Spleen (tissue), 11 donors: ENCODE measurements around the gene NEDD9. TPM values are rescaled to one million over a fixed set of nuclear protein-coding genes. Genes with fewer than 3 reads are reported as not detected.

Source experiments
- DNase-seq: peaks from one replicate; pipeline ENCODE4 v3.0.0-alpha.2; 2020
- H3K27ac ChIP-seq, 8 donors: fragments of 200-600 bp; sonication (generic) in 7 of 8; 1 replicate in 4 of 8; 2 replicates in 4 of 8; pipeline versions ENCODE4 v1.5.0 to v1.8.0; 2016 to 2021; ENCODE audit warnings: inconsistent platforms in 4 of 8, mild to moderate bottlenecking in 4 of 8, moderate library complexity in 1 of 8
- H3K27me3 ChIP-seq, 7 donors: fragments of 200-600 bp; sonication (generic) in 6 of 7; replicated peaks in 1 of 7; 1 replicate in 4 of 7; 2 replicates in 3 of 7; pipeline versions ENCODE4 v1.5.0 to v1.8.0; 2016 to 2021; ENCODE audit warnings: inconsistent platforms in 3 of 7, mild to moderate bottlenecking in 1 of 7
- H3K36me3 ChIP-seq, 6 donors: fragments of 200-600 bp; sonication (generic) in 5 of 6; 1 replicate in 4 of 6; 2 replicates in 2 of 6; pipeline versions ENCODE4 v1.5.0 to v1.8.0; 2016 to 2021; ENCODE audit warnings: inconsistent platforms in 2 of 6
- H3K4me1 ChIP-seq, 6 donors: fragments of 200-600 bp; sonication (generic) in 5 of 6; 1 replicate in 3 of 6; 2 replicates in 3 of 6; pipeline versions ENCODE4 v1.5.0 to v1.8.0; 2016 to 2021; ENCODE audit warnings: inconsistent platforms in 3 of 6
- H3K4me3 ChIP-seq, 8 donors: fragments of 200-600 bp; sonication (generic) in 7 of 8; 1 replicate in 4 of 8; 2 replicates in 4 of 8; pipeline versions ENCODE4 v1.5.0 to v1.8.0; 2016 to 2021; ENCODE audit warnings: inconsistent platforms in 4 of 8, mild to moderate bottlenecking in 4 of 8, moderate library complexity in 2 of 8
- H3K9me3 ChIP-seq, 8 donors: fragments of 200-600 bp; sonication (generic) in 7 of 8; 1 replicate in 4 of 8; 2 replicates in 4 of 8; pipeline versions ENCODE4 v1.5.0 to v1.8.0; 2016 to 2021; ENCODE audit warnings: inconsistent platforms in 4 of 8
- POLR2A ChIP-seq, 3 donors: fragments of 450-650 bp; IDR thresholded peaks; one replicate each; pipeline ENCODE4 v1.5.1; 2017; ENCODE audit warnings: antibody characterized with exemption in 3 of 3, mild to moderate bottlenecking in 1 of 3
- POLR2AphosphoS5 ChIP-seq, 3 donors: sonication (generic); formaldehyde crosslinking; IDR thresholded peaks; one replicate each; pipeline ENCODE4 v1.5.1; 2017; ENCODE audit warnings: antibody characterized with exemption in 3 of 3
- WGBS, 5 donors: extraction: QIAGEN DNeasy Blood & Tissue Kit in 3 of 5; methylation state at CpG; one replicate each; pipeline versions ENCODE4 v1.1.5 to v1.1.7; 2013 to 2018; 5-methylcytosine and 5-hydroxymethylcytosine counted together
- intact Hi-C: fragments of 100-400 bp; cut with DNase I; formaldehyde crosslinking; loops from one replicate; pipeline ENCODE4 v1.15.0; 2023; ENCODE audit warnings: low total_unique reads
- polyA plus RNA-seq, 3 donors: library from polyadenylated mRNA; stranded (reverse); fragments of 200-250 nt; gene quantifications; one replicate each; pipeline ENCODE4 v1.2.1, GENCODE V29; 2013
- total RNA-seq, 7 donors: library from RNA; depleted of rRNA in 3 of 7; stranded (reverse); fragments of >200 nt in 3 of 7; fragmentation: NEBNext Ultra II Directional in 4 of 7; extraction: Animal tissue kit (Norgen Biotek cat#: 25700) in 4 of 7; gene quantifications; one replicate each; pipeline versions ENCODE4 v1.1.0 to v1.2.1, GENCODE V29; 2016 to 2021
- TF ChIP-seq, protein P1 (sequence below), 11 experiments: fragments of 200-600 bp in 7 of 11; fragments of 450-650 bp in 4 of 11; sonication (generic) in 4 of 11; IDR thresholded peaks in 8 of 11; conservative IDR thresholded peaks in 3 of 11; 1 replicate in 7 of 11; 2 replicates in 4 of 11; pipeline versions ENCODE4 v1.4.0 to v1.8.0; 2016 to 2021; ENCODE audit warnings: antibody characterized with exemption in 11 of 11, inconsistent platforms in 4 of 11, mild to moderate bottlenecking in 1 of 11
- donor health status: healthy with polysubstance abuse.
- donor health status: DM: no; HTN: no; CAD: no; lungs with moderate emphysema.
- donor health status: DM: no; HTN: no; CAD: no.
- donor health status: Bipolar disorder and iron deficiency.
- donor health status: healthy.
- donor health status: DM: no; HTN: no; CAD: no.
- donor health status: DM: yes; HTN: yes; CAD: no.

The NEDD9 gene
- total and polyA plus RNA-seq, 10 donors: 16.1 to 208 (median 115) TPM

DNA sequence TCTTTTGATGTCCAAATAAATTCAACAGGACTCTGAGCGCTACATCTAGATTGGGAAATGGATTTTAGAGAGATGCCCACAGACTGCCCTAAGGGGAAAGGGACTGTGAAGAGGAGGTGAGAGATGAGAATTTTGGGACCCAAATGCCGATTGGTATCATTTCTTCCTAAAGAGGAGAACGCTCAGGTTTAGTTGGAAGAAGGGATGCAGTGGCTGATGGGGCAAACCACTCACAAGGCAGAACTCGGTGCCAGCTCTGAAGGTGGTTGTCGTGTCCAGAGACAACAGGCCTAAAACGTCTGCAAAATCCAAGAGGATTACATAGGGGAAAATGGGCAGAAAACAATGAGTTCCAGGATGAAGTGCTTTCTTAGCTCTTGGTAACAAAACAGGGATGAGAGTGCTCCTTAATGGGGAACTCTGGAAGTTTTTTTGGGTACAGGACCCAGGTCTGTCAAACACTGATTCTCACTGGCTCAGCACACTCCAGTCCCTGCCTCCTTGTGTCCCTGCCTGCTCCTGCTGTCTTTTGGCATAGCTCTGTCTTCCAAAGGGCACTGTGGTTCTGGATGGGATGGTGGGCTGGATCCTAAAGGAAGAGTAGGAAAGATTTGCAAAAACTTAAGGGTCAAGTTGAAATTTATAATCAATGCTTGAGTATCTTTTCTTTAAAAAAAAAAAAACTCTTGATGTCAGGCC, 29.0 kb downstream of the NEDD9 start:
- Histone ChIP-seq H3K9me3 (no peaks in the 10 kb centered on the region), H3K27ac (peak overlapping the region in 4 of 8 donors; percentile 24 to 61 (median 56)), H3K36me3 (peaks cover 0 to 97% (median 3%) of the 10 kb centered on the region in 6 donors), H3K27me3 (no peaks in the 10 kb centered on the region), H3K4me3 (no peak overlapping the region), H3K4me1 (peaks cover 0 to 100% (median 50%) of the 10 kb centered on the region in 6 donors)
- no peak for DNase-seq
- intact Hi-C loops: no loop called here
- whole genome bisulfite sequencing, 5 donors: 91 to 95% (median 91%) methylated on average over 6 of the region's 6 CpGs
- TF ChIP-seq POLR2A (IDR thresholded peaks at IDR 0.05): no peak
- TF ChIP-seq POLR2AphosphoS5 (IDR thresholded peaks at IDR 0.05): no peak
- TF ChIP-seq, protein P1, sequence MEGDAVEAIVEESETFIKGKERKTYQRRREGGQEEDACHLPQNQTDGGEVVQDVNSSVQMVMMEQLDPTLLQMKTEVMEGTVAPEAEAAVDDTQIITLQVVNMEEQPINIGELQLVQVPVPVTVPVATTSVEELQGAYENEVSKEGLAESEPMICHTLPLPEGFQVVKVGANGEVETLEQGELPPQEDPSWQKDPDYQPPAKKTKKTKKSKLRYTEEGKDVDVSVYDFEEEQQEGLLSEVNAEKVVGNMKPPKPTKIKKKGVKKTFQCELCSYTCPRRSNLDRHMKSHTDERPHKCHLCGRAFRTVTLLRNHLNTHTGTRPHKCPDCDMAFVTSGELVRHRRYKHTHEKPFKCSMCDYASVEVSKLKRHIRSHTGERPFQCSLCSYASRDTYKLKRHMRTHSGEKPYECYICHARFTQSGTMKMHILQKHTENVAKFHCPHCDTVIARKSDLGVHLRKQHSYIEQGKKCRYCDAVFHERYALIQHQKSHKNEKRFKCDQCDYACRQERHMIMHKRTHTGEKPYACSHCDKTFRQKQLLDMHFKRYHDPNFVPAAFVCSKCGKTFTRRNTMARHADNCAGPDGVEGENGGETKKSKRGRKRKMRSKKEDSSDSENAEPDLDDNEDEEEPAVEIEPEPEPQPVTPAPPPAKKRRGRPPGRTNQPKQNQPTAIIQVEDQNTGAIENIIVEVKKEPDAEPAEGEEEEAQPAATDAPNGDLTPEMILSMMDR (IDR thresholded peaks at IDR 0.05 in 8 of 11, conservative IDR thresholded peaks at IDR 0.05 in 3 of 11): no peak

DNA sequence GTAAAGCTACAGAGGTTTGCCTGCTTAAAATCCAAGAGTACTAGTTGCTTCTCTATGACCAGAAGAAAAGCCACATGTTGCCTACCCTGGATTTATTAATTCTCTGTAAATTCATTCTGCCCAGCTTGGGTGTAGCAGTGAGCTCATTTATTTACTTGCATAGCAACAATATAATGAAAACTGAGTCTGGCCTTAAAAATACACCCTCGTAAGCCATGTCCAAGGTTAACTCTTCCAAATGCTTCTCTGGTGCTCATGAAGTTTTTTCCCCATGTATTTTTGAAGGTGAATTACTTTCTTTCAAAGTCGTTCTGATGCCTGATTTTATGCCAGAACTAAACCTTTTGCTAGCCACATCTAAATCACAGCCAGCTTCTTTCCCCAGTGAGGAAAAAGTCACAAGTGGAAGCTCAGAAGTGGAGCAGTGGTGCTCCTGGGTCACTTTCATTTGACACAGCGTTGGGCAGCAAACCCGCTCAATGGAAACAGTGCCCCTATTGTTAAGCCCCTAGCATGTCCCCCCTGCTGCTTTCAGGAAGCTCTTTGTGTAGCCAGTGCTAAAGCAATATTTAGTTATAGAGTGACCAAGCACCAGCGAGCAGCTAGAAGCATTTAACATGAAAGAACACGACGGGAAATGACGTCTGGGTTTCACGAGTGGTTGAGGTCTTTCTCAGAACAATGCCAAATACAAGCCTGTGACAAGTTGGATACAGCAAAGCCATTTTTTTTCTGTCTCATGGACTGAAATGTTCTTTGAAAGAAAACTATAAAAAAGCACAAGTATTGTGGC, 29.8 kb downstream of the NEDD9 start:
- WGBS, 5 donors: 63 to 77% (median 70%) methylated on average over 9 of the region's 9 CpGs
- Histone ChIP-seq H3K27me3 (no peaks in the 10 kb centered on the region), H3K27ac (peak overlapping the region in 4 of 8 donors; percentile 24 to 61 (median 56)), H3K4me1 (peaks cover 0 to 99% (median 44%) of the 10 kb centered on the region in 6 donors), H3K9me3 (no peaks in the 10 kb centered on the region), H3K36me3 (peaks cover 0 to 97% (median 5%) of the 10 kb centered on the region in 6 donors), H3K4me3 (no peak overlapping the region)
- DNase-seq: no peak
- TF ChIP-seq POLR2A (IDR thresholded peaks at IDR 0.05) (no peak), POLR2AphosphoS5 (IDR thresholded peaks at IDR 0.05) (no peak)
- TF ChIP-seq, protein P1 (IDR thresholded peaks at IDR 0.05 in 8 of 11, conservative IDR thresholded peaks at IDR 0.05 in 3 of 11): no peak
- intact Hi-C loops: no loop called here

DNA sequence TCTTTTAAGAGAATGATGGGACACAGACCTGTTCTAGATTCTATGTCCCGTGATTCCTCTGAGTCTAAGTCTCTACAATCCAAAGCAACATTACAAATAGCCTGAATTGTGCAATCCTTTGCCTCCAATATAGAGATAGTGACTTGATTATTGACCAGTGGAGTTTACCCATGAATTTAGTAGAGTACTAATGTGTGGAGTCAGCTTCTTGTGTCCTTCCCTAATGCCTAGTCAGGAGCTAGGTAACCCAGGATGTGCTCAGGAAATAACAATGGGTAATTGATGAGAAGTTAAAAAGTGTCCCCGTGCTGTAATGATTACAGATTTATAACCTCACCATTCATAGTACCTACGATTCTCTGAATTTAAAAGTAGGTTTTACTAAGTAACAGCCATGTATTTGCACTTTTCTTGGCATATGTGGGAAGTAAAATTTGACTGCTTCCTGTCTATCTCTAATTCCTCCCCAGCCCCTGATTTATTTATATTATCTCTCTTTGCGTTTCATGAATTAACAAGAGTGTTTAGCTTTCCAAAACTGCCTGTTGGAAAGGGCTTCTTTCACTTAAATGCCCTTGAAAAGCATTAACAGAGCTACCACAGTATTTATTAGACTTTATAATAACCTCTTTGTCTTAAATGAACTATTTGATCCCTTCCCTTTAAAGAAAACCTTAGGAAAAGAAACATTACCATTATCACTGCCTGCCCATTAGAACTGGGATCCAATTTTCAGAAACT, 30.5 kb downstream of the NEDD9 start:
- H3K27ac ChIP-seq: peak overlapping the region in 3 of 8 donors; percentile 56 to 61 (median 57)
- peaks cover 0 to 99% (median 36%) of the 10 kb centered on the region in 6 donors for H3K4me1 ChIP-seq
- no peak overlapping the region for H3K4me3 ChIP-seq
- DNase-seq: no peak
- H3K36me3 ChIP-seq: peaks cover 0 to 96% (median 6%) of the 10 kb centered on the region in 6 donors
- H3K27me3 ChIP-seq: no peaks in the 10 kb centered on the region
- intact Hi-C loops: no loop called here
- no peaks in the 10 kb centered on the region for H3K9me3 ChIP-seq
- no peak for TF ChIP-seq POLR2A (IDR thresholded peaks at IDR 0.05)
- TF ChIP-seq POLR2AphosphoS5 (IDR thresholded peaks at IDR 0.05): no peak
- TF ChIP-seq, protein P1 (IDR thresholded peaks at IDR 0.05 in 8 of 11, conservative IDR thresholded peaks at IDR 0.05 in 3 of 11): no peak
- WGBS, 5 donors: 60 to 92% (median 73%) methylated on average over 4 of the region's 4 CpGs
